ENCODE measurements around the gene DDX53.
A peak's percentile ranks its signal among the peaks of the same experiment; 100 is the strongest.

Gene DDX53

GRCh38 chrX:22999696-23000223 is at the start of gene DDX53:
DDX53 (plus strand) TSS chrX:22999960; CDS start chrX:23000058, 98 bp downstream.
- DNase-seq, result no peak
- no peak for ATAC-seq

GRCh38 chrX:22950269-22951266 is 49.2 kb upstream of the DDX53 start:
- DNase-seq, result no peak
- ATAC-seq, result no peak

GRCh38 chrX:22952010-22952409 is 47.8 kb upstream of the DDX53 start:
- no peak for DNase-seq
- ATAC-seq, result no peak

- DNase-seq (no peak), ATAC-seq (no peak)
Observed at GRCh38 chrX:22958250-22958649, 41.5 kb upstream of the DDX53 start.

GRCh38 chrX:22959204-22959920 is 40.4 kb upstream of the DDX53 start:
- ATAC-seq (no peak), DNase-seq (no peak)

- DNase-seq, result no peak
- ATAC-seq, result no peak
Observed at GRCh38 chrX:22963196-22963595, 36.6 kb upstream of the DDX53 start.

- DNase-seq (no peak), ATAC-seq (no peak)
Observed at GRCh38 chrX:22968494-22968893, 31.3 kb upstream of the DDX53 start.

GRCh38 chrX:22969411-22969810 is 30.3 kb upstream of the DDX53 start:
- ATAC-seq, result no peak

GRCh38 chrX:22970861-22971260 is 28.9 kb upstream of the DDX53 start:
- ATAC-seq (no peak), DNase-seq (no peak)

More at GRCh38 chrX:22969411-22969810, 30.3 kb upstream of the DDX53 start:
- DNase-seq, result no peak

- DNase-seq (no peak), ATAC-seq (no peak)
Observed at GRCh38 chrX:22974616-22975015, 25.1 kb upstream of the DDX53 start.

- DNase-seq, result no peak
- no peak for ATAC-seq
Observed at GRCh38 chrX:22975786-22976185, 24.0 kb upstream of the DDX53 start.

- DNase-seq (no peak), ATAC-seq (no peak)
Observed at GRCh38 chrX:22985958-22986357, 13.8 kb upstream of the DDX53 start.

- DNase-seq, result no peak
- no peak for ATAC-seq
Observed at GRCh38 chrX:22987452-22987851, 12.3 kb upstream of the DDX53 start.

- no peak for DNase-seq
- ATAC-seq, result no peak
Observed at GRCh38 chrX:23003116-23003515, 3.4 kb downstream of the DDX53 start.

- no peak for DNase-seq
Observed at GRCh38 chrX:23008431-23009099, 8.8 kb downstream of the DDX53 start.

GRCh38 chrX:23012162-23012561 is 12.4 kb downstream of the DDX53 start:
- ATAC-seq (peak; percentile 36), DNase-seq (no peak)

More at GRCh38 chrX:23008431-23009099, 8.8 kb downstream of the DDX53 start:
- ATAC-seq, result no peak

GRCh38 chrX:23012636-23013035 is 12.9 kb downstream of the DDX53 start:
- DNase-seq (no peak), ATAC-seq (no peak)

GRCh38 chrX:23013366-23013765 is 13.6 kb downstream of the DDX53 start:
- DNase-seq (no peak), ATAC-seq (no peak)

- DNase-seq (no peak), ATAC-seq (no peak)
Observed at GRCh38 chrX:23031600-23031999, 31.8 kb downstream of the DDX53 start.

- no peak for ATAC-seq
- no peak for DNase-seq
Observed at GRCh38 chrX:23035493-23035892, 35.7 kb downstream of the DDX53 start.

- DNase-seq, result no peak
- no peak for ATAC-seq
Observed at GRCh38 chrX:23046443-23046842, 46.7 kb downstream of the DDX53 start.
